Lower leg skin (tissue), 4 donors: ENCODE data around the gene ZBTB7C. TPM values are rescaled to one million over a fixed set of nuclear protein-coding genes. Genes with fewer than 3 reads are reported as not detected.

Source experiments
- DNase-seq, 2 donors: peaks; one replicate each; pipeline ENCODE4 v3.0.0-alpha.2; 2019; ENCODE audit warnings: low spot score in 2 of 2
- H3K4me3 ChIP-seq: fragments of 200-600 bp; sonication (generic); 2 replicates; pipeline ENCODE4 v1.5.1; 2017; ENCODE audit warnings: mild to moderate bottlenecking, low read depth; ENCODE audit not compliant: poor library complexity, severe bottlenecking
- POLR2A ChIP-seq, 2 donors: fragments of 450-650 bp; IDR thresholded peaks; one replicate each; pipeline ENCODE4 v1.6.1; 2016 to 2017; ENCODE audit warnings: antibody characterized with exemption in 2 of 2, mild to moderate bottlenecking in 1 of 2, moderate library complexity in 1 of 2
- WGBS, 2 donors: methylation state at CpG; one replicate each; pipeline ENCODE4 v1.1.5; 2018; 5-methylcytosine and 5-hydroxymethylcytosine counted together
- intact Hi-C: fragments of 100-400 bp; cut with DNase I; formaldehyde crosslinking; loops from one replicate; pipeline ENCODE4 v1.15.0; 2023; ENCODE audit warnings: low total_unique reads
- total RNA-seq, 4 donors: library from RNA; depleted of rRNA; stranded (reverse); fragments of >200 nt; gene quantifications; one replicate each; pipeline ENCODE4 v1.1.0, GENCODE V29; 2016
- TF ChIP-seq, protein P1 (sequence below), 3 donors: fragments of 450-650 bp; IDR thresholded peaks; one replicate each; pipeline ENCODE4 v1.5.1; 2016; ENCODE audit warnings: antibody characterized with exemption in 3 of 3, mild to moderate bottlenecking in 3 of 3, moderate library complexity in 2 of 3

The ZBTB7C gene
- total RNA-seq, 4 donors from 2014 or later = 44.2 to 59.7 (median 50.7) TPM

DNA sequence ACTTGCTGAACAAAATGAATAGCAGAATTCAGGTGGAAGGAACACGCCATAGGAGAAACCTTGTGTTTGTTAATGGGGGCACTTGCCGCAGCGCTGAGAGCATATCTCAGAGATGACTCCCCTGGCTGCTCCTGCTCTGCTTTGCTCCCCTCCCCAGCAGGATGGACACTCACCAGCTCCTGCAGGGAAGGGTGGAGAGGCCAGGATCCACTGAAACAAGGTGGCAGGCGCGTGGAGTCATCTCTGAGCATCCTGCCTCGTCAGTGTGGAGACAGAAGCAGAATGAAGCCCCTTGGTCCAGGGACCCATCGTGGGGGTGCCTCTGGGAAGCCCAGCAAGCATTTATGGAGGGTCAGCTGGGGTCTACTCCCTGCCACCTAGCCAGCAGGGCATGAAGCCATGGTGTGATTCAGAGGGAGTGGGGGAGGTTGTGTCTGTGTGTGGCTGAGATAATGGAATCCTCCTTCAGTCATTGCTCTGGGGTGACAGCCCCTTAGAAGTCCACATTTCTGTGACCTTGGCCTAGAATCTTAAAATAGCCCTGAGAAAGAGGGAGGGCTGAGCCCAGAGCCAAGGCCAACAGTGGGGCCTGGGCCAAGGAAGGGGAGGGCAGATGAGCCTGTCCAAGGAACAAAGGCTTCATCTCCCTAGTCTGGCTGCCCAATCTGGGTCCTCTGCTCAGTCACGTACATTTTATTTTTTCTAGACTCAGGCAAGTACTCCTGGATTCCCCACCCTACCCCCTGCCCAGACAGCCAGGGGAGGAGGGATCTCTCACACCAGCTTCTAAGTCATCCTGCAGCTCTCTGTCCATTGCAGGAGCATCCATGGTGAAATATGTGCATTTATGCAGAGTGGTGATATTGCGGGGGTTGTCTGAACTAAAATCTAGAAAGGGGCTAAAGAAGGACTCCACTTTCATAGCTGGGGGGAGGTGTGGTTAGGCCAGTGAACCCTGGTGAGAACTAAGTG, 215.4 kb downstream of the ZBTB7C start:
- no peak for DNase-seq
- no peak overlapping the region for H3K4me3 ChIP-seq
- WGBS, 2 donors = 84 to 89% methylated on average over 9 of the region's 9 CpGs
- intact Hi-C loops = no loop called here
- TF ChIP-seq, protein P1, sequence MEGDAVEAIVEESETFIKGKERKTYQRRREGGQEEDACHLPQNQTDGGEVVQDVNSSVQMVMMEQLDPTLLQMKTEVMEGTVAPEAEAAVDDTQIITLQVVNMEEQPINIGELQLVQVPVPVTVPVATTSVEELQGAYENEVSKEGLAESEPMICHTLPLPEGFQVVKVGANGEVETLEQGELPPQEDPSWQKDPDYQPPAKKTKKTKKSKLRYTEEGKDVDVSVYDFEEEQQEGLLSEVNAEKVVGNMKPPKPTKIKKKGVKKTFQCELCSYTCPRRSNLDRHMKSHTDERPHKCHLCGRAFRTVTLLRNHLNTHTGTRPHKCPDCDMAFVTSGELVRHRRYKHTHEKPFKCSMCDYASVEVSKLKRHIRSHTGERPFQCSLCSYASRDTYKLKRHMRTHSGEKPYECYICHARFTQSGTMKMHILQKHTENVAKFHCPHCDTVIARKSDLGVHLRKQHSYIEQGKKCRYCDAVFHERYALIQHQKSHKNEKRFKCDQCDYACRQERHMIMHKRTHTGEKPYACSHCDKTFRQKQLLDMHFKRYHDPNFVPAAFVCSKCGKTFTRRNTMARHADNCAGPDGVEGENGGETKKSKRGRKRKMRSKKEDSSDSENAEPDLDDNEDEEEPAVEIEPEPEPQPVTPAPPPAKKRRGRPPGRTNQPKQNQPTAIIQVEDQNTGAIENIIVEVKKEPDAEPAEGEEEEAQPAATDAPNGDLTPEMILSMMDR (IDR thresholded peaks at IDR 0.05) = no peak
- TF ChIP-seq POLR2A (IDR thresholded peaks at IDR 0.05) = no peak

- DNase-seq = no peak
- 92 to 97% methylated on average over 8 of the region's 8 CpGs for WGBS, 2 donors
- no peak for TF ChIP-seq POLR2A (IDR thresholded peaks at IDR 0.05)
- TF ChIP-seq, protein P1 (IDR thresholded peaks at IDR 0.05) = no peak
- H3K4me3 ChIP-seq = no peak overlapping the region
- intact Hi-C loops = no loop called here
These were observed 216.6 kb downstream of the ZBTB7C start for GRCh38 chr18:48192542-48192941.

GRCh38 chr18:48191494-48191893, 217.7 kb downstream of the ZBTB7C start:
- WGBS, 2 donors = 83 to 90% methylated on average over 3 of the region's 3 CpGs
- H3K4me3 ChIP-seq = no peak overlapping the region
- intact Hi-C loops = no loop called here
- DNase-seq = no peak
- TF ChIP-seq POLR2A (IDR thresholded peaks at IDR 0.05) = no peak
- TF ChIP-seq, protein P1 (IDR thresholded peaks at IDR 0.05) = no peak

DNA sequence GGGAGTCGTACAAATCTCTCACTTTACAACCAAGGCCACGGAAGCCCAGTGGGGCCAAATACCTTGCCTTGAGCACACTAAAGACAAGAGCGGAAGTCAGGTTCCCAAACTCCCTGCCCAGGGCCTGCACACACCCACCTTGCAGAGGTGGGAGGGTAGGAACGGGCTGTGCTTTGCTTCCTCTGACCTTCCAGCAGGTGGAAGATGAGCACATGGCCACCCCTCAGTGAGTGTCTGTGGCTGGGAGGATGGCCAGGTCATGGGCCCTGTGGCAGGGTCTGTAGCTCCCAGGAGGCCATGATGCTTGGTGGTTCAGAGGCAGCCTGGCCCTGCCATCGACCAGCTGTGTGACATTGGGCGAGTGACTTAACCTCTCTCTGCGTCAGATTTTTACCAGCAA, 218.2 kb downstream of the ZBTB7C start:
- WGBS, 2 donors = 91 to 96% methylated on average over 7 of the region's 7 CpGs
- no peak overlapping the region for H3K4me3 ChIP-seq
- no peak for TF ChIP-seq POLR2A (IDR thresholded peaks at IDR 0.05)
- TF ChIP-seq, protein P1 (IDR thresholded peaks at IDR 0.05) = no peak
- intact Hi-C loops = no loop called here
- no peak for DNase-seq

DNA sequence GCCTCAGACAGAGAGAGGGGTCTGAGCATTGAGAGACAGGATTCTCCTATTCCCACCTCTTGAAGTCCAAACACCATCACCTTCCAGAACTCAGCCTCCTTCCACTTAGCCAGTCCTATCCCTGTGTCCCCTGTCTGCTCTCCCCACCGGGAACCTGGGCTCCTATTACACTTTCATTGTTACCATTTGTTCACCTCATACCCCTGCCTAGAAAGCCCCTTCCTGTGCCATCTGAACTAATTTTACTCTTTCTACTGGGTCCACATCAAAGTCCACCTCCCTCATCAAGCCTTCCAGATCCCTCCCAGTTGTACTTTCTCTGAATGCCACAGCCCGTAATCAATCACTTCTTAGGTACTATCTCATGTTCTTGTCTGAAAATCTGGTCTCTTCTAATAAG, 220.6 kb downstream of the ZBTB7C start:
- H3K4me3 ChIP-seq = no peak overlapping the region
- WGBS, 2 donors = 91 to 93% methylated on average over 2 of the region's 2 CpGs
- peak in 1 of 2 donors; percentile 14 for DNase-seq
- no peak for TF ChIP-seq POLR2A (IDR thresholded peaks at IDR 0.05)
- TF ChIP-seq, protein P1 (IDR thresholded peaks at IDR 0.05) = no peak
- intact Hi-C loops = no loop called here
